Fibroblast of skin of right quadriceps (primary cell): ENCODE data around the gene BRF1.

ENCODE experiments used
- DNase-seq: peaks from one replicate; pipeline ENCODE4 v3.0.0-alpha.2; 2013

Gene BRF1

DNA sequence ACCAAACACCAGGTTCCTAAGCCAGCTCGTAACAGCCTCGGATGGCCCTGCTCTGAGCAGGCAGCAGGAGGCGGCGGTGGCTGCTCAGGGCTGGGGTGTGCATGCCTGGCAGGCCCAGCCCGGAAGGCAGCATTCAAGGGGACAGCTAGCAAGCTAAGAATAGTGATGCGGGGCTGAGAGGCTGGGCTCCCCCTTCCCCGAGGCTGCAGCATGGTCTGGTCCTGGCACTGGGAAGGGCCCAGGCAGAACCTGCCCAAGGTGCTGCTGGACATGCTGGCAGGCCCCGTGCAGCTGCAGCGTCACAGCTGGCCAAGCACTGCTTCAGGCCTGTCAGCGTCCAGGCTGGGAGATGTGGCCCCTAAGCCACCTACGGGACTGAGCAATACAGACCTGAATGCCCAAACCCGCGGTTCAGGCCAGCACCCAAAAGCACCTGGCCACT lies 93.3 kb downstream of the BRF1 start:
- DNase-seq: no peak

DNA sequence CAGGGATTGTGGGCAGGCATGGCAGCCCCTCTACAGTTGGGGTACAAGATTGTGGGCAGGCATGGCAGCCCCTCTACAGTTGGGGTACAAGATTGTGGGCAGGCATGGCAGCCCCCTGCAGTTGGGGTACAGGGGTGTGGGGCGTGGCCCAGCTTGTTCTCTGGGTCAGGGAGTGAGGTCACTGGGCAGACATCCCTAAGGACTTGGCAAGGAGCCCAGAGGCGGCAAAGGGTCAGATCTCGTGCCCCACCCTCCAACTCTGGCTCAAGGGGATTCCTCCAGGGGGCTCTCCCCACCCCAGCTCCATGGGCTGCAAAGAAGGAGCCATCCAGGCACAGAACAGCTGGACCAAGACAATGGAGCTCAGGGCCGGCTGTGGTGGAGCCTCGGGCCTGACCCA lies 93.9 kb downstream of the BRF1 start:
- DNase-seq: no peak

DNA sequence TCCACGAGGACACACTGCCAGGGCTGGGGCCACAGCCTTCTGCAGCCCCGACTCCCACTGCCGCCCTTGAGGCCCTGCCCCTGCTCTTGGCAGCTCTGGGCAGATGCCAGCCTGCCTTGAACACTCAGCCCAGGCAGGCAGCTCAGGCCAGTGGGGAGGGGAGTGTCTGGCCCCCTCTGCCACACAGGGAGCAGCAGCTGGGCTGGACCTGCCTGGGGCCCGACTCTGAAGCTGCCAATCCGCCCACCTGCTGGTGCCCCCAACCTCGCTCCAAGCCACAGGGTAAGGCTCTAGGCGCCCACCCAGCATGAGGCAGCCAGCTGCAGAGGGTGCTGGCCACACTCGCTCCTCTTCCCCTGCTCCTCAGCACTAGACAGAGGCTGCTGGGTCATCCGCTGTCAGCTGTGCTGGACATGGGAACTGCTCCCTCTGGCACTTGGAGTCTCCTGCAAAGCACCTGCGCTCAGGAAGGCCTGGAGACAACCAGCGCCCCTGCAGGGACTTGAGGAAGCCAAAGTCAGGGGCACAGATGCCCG lies 95.1 kb downstream of the BRF1 start:
- no peak for DNase-seq

DNA sequence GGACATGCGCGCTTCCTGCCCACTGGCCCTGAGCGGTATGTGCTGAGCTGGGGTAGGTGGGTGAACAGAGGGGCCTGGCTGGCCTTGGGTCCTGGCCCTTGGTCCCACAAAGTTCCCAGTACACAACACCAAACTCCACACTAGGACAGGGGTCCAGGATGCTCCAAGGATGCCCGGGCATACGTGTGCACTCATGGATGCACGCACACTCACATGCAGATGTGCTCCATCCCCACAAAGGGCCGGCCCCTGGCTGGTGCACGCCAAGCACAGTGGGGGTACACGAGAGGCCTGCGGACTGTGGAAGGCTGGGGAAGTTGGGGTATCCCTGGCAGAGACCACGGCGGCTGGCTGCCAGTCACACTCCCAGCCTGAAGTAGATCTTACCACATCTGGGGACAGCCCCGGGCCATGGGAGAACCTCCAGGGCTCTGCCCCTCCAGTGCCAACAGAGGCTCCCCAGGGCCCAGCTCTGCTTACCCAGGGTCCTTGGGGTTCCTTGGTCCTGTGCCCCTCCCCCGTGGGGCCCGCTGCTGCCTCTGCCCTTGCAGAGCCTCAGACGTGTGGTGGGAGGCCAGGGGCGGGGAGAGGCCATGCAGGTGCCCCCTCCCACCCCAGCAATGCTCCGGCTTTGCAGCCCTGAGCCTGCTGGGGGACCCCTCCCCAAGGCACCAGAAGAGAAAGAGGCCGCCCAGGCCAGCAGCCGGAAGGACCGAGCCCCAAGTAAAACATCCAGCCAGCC lies 95.7 kb downstream of the BRF1 start:
- DNase-seq: no peak

DNA sequence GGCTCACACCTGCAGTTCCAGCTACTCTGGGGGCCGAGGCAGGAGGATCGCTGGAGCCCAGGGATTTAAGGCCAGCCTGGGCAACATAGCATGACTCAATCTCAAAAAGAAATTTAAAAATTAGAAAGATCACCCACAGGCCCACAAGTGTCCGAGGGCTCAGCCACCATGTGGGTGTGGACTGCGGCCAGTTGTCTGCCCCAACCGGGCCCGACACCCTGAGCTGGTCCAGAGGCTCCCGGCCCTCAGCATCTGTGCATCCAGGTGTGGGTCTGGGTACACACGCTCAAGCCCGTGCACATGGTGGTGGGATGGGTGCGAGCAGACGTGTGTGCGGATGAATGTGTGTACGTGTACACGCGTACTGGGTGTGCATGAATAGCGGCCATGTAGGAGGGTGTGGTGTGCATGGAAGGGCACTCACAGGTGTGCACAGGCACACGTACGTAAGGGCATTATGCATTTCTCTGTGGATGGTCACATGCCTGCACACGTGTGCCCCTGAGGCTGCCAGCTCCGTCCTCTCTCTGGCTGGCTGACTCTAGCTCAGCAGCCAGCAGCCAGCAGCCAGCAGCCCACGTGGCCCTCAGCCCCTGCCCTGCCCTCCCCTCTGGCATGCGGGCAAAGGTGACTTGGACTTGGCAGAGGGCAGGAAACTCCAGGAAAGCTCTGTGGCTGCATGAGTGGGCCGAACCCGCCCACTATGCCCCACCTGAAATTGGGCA lies 96.4 kb downstream of the BRF1 start:
- DNase-seq: no peak

DNA sequence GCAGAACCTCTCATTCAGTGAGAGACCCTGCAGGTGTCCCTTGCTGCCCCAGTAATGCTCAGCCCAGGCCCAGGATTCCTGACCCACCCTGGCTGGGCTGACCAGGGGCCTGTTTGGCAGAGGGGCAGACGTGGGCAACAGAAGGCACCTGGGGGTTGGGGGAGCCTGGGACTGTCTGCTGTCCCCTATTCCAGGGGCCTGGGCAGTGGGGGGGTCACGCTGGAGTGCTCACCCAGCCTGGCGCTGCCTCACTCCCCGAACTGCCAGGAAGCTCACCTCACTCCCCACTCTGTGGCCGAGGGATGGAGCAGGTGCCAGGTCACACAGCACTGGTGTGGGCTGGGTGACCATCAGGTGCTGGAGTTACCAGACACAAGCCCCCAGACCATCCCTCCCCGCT lies 97.1 kb downstream of the BRF1 start:
- DNase-seq: no peak

DNA sequence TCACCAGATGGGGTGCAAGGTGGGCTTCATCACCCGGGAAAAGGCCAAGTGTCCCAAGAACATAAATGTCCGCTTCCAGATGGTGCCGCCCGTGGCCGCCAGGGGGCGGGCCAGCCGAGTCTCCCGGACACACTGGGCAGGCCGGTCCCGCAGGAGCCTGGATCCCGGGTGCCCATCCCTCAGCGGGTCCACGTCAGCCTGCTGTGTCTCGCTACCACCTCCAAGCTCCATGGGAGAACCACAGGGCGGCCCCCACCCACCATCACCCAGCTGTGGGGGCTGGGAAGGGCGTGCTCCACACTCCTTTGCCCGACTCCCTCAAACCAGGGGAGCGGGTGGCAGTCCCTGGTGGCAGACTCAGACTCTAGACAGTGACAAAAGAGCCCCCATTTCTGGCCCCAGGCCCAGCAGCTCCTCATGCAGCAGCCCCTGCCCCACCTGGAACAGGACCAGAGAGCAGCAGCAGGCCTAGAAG lies 97.7 kb downstream of the BRF1 start:
- peak; percentile 46 for DNase-seq

DNA sequence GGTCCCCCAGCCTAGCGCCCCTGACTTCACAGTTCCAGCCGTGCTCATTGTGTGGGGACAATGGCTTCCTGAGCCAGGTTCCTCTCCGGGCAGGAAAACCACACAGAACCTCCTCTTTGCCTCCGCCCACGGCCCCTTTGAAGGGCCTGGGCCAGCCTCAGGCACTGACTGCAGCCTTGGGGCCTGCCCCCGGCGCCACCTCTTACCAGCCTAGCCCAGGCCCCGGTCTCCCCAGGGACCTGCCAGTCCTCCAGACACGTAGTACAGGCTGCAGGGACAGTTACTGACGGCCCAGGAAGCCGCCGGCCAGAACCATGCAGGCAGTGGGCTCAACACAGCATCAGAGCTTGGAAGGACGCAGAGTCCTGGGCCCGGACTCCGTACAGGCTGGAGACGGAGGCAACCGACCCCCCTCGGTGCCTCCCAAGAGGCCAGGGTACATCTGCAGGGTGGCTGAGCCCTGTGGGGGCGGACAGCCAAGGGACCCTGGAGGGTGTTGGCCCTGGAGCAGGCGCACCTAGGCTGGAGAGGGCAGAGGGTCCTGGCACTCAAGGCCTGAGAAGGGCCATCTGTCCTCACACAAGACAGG lies 98.8 kb downstream of the BRF1 start:
- no peak for DNase-seq

DNA sequence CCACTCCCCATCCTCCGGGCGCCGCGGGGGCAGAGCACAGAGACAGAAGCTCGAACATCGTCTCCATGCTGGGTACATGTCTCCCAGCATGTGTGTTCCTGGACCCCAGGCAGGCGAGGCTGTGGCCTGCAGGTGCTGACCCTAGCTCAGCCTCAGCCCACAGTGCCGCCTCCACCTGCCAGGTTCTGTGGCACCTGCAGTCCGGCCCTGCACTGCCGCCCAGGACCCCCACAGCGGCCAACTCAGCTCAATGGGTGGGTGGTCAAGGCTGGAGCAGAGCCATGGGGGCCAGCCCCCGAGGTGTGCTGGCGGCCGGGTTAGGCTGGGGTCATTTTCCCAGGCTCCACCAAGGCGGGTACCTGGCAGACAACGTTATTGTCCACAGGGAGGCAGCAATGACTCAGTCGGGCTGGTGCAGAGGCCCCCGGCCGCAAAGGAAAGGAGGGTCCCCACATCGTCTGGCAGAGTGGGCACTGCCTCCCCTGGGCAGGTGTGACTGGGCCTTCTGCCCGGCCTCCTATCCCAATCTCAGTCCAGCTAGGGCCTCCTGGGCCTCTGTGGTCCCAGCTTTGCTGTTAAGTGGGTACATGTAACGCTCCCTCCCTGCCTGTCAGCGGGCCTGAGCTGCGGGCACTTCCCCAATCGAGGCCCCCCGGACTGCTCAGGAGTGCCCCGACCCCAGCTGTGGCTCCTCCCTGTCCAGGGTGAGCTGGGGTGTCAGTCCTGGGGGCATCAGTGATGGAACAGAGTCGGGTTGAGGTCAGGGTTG lies 99.5 kb downstream of the BRF1 start:
- DNase-seq: no peak

DNA sequence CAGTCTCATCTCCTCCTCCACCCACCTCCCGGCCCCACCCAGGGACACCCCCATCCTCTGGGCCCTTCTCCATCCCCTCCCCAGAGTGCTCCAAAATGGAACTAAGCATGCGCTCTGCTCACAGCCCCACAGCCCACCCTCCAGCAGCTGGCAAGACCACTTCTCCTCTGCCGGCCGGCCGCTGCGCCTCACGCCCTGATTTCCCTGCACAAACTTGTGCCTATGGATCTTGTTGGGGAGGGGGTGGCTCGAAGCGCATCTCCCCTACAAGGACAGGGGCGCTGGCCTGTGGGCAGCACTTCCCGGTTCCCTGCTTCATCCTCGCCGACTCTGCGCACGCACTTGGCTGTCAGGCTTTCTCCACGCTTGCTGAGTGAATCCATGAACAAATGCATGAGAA lies 100.2 kb downstream of the BRF1 start:
- DNase-seq: no peak

DNA sequence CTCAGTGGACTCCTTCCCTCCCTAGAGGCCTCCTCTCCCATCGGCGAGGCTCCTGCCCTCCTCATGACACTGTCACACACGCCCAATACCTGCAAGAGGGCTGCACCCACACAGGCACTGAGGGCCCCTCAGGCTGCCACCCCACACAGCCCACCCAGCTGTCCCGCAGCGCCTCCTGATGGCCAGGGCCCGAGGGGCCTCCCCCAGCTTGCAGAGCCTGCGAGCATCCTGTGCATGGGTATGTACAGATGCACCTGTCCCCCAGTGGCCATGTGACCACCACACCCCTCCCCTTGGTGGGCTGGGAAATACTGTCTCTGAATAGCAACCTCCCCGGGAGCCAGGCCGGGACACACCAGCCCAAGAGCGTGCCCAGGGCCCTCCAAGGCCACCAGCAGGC lies 100.7 kb downstream of the BRF1 start:
- no peak for DNase-seq

DNA sequence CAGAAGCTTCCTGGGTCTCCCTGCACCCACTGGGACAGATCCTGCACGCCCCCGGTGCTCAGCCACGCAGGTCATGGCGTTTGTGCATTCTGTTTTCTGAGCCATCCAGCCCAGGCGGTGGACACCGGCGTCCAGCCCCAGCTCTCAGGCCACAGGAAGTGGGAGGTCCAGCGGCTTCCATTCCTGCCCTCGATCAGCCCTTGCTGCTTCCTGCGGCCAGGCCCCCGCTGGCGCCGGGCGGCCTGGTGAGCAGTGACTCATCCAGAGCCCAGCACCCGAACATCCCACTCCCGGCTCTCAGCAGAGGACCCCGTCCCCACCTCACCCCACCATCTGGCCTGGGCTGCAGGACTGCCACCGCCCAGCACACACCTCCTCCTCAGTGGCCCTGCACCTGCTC lies 101.7 kb downstream of the BRF1 start:
- no peak for DNase-seq

DNA sequence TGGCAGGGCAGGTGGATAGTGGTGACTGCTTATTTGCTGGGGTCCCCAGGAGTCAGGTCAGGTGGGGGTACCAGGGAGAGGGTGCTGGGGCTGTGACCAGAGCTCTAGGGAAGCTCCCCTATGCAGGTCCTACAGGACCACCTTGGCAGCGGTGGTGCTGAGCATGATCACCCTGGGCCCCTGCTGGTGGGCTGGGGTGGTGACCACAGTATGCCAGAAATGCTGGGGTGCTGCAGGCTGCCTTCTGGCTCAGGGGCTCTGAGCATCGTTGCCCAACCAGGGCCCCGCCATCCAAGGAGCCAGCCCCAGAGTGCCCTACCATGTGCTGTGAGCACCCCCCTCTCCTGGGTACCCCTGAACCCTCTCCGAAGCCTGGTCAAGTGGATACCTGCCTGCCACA lies 102.2 kb downstream of the BRF1 start:
- no peak for DNase-seq

DNA sequence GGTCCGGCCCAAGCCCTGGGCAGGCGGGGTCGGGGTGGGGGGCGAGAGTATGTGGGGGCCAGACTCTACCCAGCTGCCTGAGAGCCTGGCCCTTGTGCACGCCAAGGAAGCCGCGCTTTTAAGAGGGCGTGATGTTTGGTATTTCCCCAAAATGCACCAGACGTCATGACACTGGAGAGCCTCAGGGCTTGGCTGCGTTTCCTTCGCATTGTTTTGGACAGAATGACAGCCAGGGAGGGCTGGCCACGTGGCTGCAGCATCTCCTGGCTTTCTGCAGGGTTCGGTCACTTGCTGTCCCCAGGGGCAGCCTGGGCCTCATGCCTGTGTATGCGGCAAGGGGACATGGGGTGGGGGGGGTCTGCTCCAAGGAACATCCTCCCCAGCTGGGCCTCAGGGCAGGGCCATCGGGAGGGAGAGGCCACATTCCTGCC lies 103.6 kb downstream of the BRF1 start:
- no peak for DNase-seq

DNA sequence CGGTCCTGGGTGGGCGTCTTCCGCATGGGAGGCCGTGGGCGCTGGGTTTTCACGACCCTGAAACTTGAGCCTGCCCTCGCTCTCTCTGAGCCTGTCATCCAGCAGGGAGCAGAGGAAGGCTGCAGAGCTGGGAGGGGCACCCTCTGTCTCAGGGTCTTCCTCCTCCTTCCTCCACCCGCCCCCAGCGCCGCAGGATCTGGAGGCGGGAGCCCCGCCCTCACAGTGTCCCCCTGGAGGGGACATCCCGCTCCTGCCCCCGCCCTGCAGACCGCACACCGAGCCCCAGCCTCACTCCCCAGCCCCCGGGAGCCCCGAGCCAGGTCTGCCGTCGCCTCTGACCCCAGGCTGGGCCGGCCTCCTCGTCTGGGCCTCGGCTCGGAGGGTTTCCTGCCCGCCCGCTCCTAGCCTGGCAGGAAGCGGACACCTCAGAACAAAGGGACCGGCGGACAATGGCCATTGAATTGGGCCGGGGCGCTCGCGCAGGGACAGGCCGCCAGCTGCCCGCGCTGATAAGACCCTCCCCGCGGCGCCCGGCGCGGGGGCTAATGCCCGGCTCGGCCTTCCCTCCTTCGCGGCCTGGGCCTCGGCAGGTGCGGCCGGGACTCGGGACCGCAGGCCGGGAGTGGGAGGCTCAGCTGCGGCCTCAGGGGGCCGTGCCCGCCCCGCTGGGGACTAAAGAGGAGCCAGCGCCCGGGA lies 104.4 kb downstream of the BRF1 start:
- no peak for DNase-seq

DNA sequence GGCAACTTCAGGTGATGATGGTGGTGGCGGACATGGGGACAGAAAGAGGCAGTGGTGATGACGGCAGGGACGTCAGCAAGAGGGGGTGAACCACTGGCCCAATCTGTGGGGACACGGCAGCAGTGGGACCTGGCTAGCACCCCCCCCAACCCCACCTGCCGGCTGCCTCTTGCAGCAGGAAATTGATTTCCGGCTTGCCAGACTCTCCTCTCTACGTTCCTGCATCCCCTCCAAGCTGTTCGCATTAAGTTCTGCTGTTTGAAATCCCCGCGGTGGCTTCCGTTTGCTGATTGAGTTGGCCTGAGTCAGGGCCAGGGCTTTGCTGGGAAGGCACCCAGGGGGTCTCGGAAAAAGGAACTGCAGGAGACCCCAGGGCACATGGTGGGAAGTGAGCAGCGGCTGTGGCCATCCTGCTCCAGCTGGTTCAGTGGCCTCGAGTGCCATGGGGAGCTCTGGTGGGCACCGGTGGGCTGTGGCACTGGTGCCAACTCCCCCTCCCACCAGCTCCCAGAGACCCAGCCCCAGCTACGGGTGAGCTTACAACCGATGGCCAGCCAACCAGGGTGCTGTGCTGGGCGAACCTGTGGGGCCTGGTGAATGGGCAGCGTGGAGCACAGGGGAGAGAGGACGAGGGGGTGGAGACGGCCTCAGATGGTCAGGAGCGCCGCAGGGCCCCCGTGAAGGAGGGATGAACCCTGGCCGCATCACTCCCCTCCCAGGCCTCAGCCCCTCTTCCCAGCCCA lies 105.1 kb downstream of the BRF1 start:
- DNase-seq: no peak

DNA sequence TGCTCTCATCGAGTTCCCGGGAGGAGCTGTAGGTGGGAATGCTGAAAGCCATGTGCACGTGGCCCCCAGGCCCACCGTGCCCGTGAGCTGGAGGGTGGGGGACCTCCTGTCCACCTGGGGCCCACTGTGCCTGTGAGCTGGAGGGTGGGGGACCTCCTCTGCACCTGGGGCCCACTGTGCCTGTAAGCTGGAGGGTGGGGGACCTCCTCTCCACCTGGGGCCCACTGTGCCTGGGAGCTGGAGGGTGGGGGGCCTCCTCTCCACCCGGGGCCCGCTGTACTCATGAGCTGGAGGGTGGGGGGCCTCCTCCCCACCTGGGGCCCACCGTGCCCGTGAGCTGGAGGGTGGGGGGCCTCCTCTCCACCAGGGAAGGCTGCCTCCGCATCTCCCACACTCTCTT lies 105.8 kb downstream of the BRF1 start:
- no peak for DNase-seq

DNA sequence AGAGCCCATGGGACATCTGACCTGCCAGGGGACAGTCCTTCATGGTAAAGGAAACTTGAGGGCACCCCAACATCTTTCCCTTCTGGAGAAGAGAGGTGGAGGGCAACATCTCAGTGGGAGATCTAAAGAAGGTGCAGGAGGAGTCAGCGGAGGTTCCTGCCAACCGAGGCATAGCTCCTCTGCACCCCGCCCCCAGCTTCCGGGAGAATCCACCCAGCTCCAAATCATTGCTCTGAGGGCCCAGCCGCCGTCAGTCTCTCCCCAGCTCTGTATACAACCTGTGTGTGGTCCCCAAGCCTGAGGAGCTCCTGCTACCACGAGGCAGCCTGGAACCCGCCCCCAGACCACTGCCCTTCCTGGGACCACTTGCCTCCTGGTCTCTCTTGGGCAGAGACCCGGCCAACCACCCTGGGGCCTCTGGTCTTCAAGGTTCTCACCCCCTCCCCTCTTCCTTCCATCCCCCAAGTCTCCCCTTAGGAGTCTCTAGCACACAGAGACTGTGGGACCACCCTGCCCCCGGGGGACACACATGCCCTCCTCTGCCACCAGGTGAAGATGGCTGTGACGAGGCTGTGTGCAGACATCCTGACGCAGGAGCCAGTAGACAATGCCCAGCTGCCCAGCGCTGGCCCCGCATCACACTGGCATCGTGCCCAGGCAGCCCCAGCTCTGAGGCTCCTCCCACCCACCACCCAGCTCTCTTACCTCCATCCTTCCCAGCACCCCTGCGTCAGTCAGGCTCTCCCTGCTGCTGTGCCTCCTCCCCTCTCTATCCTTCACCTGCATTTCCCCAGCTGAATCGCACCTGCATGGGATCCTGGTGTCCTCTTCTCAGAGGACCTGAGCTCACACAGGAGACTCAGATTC lies 106.7 kb downstream of the BRF1 start:
- DNase-seq: no peak

DNA sequence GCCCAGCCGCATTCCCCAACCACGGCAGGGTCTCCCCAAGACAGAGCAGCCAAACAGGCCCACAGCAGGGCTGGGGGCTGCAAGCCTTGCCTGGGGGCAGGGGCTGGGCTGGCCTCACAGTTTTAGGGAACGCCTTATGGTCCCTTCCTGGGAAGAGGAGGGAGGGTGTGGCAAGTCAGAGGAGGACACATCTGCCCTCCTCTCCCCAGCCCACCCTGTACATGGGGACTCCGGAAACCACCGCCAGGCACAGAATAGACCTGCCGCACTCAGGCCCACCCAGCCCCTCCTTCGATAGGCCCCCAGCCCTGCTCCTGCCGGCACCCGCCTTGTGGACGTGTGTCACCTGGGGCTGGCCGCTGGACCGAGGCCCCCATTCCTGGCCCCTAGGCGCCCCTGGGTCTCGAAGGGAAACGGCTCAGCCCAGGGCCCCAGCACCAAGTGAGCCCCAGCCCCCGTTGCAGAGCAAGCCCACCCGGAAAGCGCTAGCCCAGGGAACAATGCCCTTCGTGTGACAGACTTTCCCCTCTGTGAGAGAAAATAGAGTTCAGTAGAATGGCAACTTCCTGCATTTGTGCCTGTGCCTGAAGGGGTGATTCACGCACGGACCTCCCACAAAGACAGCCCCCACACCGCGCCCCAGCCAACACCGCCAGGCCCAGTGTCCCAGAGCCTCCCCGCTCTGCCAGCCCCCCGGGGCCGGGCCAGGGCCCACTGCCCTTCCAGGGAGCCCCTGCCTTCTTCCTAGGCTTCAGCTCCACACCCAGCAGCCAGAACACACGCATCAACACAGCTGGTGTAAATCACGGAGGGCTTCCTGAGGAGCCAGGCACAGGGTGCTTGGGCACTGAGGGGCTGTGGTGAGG lies 107.7 kb downstream of the BRF1 start:
- no peak for DNase-seq
